AG04450 (cell line): ENCODE data around the gene TLE3. TPM values are rescaled to one million over a fixed set of nuclear protein-coding genes. Genes with fewer than 3 reads are reported as not detected.

ENCODE experiments used
- CTCF ChIA-PET: fragments of 300-600, 350-600 bp; formaldehyde crosslinking; extraction: SDS; loops from one replicate; lab custom pipeline; 2022; ENCODE audit warnings: antibody characterized with exemption, inconsistent platforms; lab: Charles Lee
- POLR2A ChIA-PET: fragments of 350-600 bp; formaldehyde crosslinking; extraction: SDS; loops from one replicate; lab custom pipeline; 2021; ENCODE audit warnings: antibody characterized with exemption, inconsistent platforms; lab: Yijun Ruan, JAX
- DNase-seq: peaks from one replicate; pipeline ENCODE4 v3.0.0-alpha.2; 2011; ENCODE audit warnings: low read depth, low spot score
- H3K27ac ChIP-seq: one replicate; pipeline ENCODE4 v1.5.1; 2012; ENCODE audit warnings: low read depth, low read length, control low read depth
- H3K27me3 ChIP-seq: one replicate; pipeline ENCODE4 v1.6.0; 2012; ENCODE audit warnings: low read length; ENCODE audit not compliant: control insufficient read depth, insufficient read depth
- H3K4me3 ChIP-seq: 2 replicates; pipeline ENCODE4 v1.5.1; 2011; ENCODE audit warnings: mild to moderate bottlenecking, low read depth, low read length, control low read depth
- H3K9me3 ChIP-seq: 2 replicates; pipeline ENCODE4 v1.5.1; 2012; ENCODE audit warnings: low read length; ENCODE audit not compliant: control insufficient read depth, insufficient read depth
- polyA plus RNA-seq: library from polyadenylated mRNA; depleted of rRNA; stranded (reverse); fragments of >200 nt; gene quantifications from 2 replicates; pipeline ENCODE4 v1.2.3, GENCODE V29; 2011
- TF ChIP-seq, protein P1 (sequence below): IDR thresholded peaks from 2 replicates; pipeline ENCODE4 v1.5.1; 2011; ENCODE audit warnings: low read depth, low read length, control low read depth, inconsistent platforms

Gene TLE3
- polyA plus RNA-seq, 1 experiment, result 7.5 TPM

GRCh38 chr15:70002897-70003296 is 94.8 kb downstream of the TLE3 start:
- Histone ChIP-seq H3K4me3 (no peak overlapping the region), H3K27ac (no peak overlapping the region), H3K27me3 (peaks cover 22% of the 10 kb centered on the region), H3K9me3 (peaks cover 12% of the 10 kb centered on the region)
- ChIA-PET CTCF (no interaction called here), POLR2A (no interaction called here)
- TF ChIP-seq, protein P1, sequence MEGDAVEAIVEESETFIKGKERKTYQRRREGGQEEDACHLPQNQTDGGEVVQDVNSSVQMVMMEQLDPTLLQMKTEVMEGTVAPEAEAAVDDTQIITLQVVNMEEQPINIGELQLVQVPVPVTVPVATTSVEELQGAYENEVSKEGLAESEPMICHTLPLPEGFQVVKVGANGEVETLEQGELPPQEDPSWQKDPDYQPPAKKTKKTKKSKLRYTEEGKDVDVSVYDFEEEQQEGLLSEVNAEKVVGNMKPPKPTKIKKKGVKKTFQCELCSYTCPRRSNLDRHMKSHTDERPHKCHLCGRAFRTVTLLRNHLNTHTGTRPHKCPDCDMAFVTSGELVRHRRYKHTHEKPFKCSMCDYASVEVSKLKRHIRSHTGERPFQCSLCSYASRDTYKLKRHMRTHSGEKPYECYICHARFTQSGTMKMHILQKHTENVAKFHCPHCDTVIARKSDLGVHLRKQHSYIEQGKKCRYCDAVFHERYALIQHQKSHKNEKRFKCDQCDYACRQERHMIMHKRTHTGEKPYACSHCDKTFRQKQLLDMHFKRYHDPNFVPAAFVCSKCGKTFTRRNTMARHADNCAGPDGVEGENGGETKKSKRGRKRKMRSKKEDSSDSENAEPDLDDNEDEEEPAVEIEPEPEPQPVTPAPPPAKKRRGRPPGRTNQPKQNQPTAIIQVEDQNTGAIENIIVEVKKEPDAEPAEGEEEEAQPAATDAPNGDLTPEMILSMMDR, result no peak
- DNase-seq, result no peak

GRCh38 chr15:70001859-70002258 is 95.9 kb downstream of the TLE3 start:
- peaks cover 26% of the 10 kb centered on the region for H3K27me3 ChIP-seq
- TF ChIP-seq, protein P1, result no peak
- H3K4me3 ChIP-seq, result no peak overlapping the region
- POLR2A ChIA-PET, result no interaction called here
- H3K27ac ChIP-seq, result no peak overlapping the region
- peaks cover 12% of the 10 kb centered on the region for H3K9me3 ChIP-seq
- no peak for DNase-seq
- CTCF ChIA-PET, result no interaction called here

DNA sequence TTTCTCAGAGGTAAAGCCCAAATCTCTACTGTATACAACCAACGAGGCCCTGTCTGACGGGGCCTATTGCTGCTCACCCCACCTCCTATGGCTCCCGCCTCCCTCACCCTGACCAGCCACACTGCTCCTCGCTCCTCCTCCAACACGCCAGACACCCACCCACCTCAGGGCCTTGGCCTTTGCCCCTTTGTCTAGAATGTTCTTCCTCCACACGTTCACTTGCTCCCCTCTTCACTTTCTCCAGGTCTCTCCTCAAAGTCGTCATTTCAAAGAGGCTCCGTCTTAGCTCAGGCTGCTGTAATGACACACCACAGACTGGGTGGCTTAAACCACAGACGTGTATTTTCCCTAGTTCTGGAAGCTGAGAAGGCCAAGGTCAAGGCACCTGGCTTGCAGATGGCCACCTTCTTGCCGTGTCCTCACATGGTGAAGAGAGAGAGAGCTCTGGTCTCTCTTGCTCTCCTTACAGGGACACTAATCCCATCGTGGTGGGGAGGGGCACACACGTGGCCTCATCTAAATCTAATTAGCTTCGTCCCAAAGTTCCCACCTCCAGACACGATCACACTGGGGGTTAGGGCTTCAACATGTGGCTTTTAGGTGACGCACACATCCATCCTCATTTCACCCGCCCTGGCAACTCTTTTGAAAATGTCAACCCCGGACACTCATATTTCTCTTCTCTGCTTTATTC is 98.2 kb downstream of the TLE3 start:
- CTCF ChIA-PET, result no interaction called here
- Histone ChIP-seq H3K27ac (no peak overlapping the region), H3K9me3 (peaks cover 12% of the 10 kb centered on the region), H3K27me3 (peaks cover 28% of the 10 kb centered on the region), H3K4me3 (no peak overlapping the region)
- TF ChIP-seq, protein P1, result no peak
- DNase-seq, result no peak
- POLR2A ChIA-PET, result no interaction called here

GRCh38 chr15:69998541-69999391 is 99.0 kb downstream of the TLE3 start:
- Histone ChIP-seq H3K9me3 (peaks cover 12% of the 10 kb centered on the region), H3K4me3 (no peak overlapping the region), H3K27me3 (peaks cover 26% of the 10 kb centered on the region), H3K27ac (no peak overlapping the region)
- CTCF ChIA-PET, result no interaction called here
- no peak for DNase-seq
- TF ChIP-seq, protein P1, result no peak
- POLR2A ChIA-PET, result no interaction called here

GRCh38 chr15:69997813-69998212 is 99.9 kb downstream of the TLE3 start:
- CTCF ChIA-PET, result no interaction called here
- TF ChIP-seq, protein P1, result no peak
- no peak for DNase-seq
- peaks cover 6% of the 10 kb centered on the region for H3K9me3 ChIP-seq
- peaks cover 27% of the 10 kb centered on the region for H3K27me3 ChIP-seq
- no peak overlapping the region for H3K4me3 ChIP-seq
- POLR2A ChIA-PET, result no interaction called here
- H3K27ac ChIP-seq, result no peak overlapping the region
